Measurements from ENCODE around the gene MT2A.

- TF ChIP-seq EZH2 (IDR thresholded peaks at IDR 0.05; ENCODE audit: insufficient read depth, poor library complexity, severe bottlenecking) (no peak), EZH2phosphoT487 (IDR thresholded peaks at IDR 0.05; ENCODE audit: insufficient read depth, low read depth) (no peak)
These were observed 35.4 kb downstream of the MT2A start for GRCh38 chr16:56643833-56644232.

Measured in GM23248 (cell line).